HG02885 (cell line): Measurements from ENCODE around the gene KCNE2.

Experiments
- ATAC-seq: cut with Tn5 transposase; IDR thresholded peaks from one replicate; pipeline ENCODE4 v1.9.1; 2021; ENCODE audit warnings: mild to moderate bottlenecking; ENCODE audit not compliant: unreplicated experiment, poor library complexity

The KCNE2 gene, protein sequence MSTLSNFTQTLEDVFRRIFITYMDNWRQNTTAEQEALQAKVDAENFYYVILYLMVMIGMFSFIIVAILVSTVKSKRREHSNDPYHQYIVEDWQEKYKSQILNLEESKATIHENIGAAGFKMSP

GRCh38 chr21:34363733-34364132 lies at the start of gene KCNE2:
TSS of gene KCNE2 (plus strand) at chr21:34364006. CDS start at chr21:34370479, 6,473 bp downstream.
- no peak for ATAC-seq

- no peak for ATAC-seq
Measured at GRCh38 chr21:34319585-34319984, 44.2 kb upstream of the KCNE2 start.

DNA sequence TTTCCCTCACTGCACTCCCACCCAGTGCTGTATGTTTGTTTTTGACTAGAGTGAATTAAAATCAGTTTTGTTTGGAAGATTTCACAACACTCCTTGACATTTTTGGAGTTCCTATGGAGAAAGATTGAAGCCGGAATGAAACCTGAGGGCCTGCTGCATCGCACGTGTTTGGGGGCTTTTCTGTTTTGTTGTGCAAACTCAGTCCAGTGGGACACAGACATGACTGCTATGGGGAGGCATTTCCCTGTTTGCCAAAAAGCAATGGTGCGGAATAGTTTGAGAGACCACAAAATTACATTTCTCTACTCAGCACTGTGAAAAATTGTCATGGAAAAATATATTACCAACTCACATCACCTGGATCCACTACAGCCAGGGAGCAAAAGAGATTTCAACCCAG lies 43.8 kb upstream of the KCNE2 start:
- ATAC-seq, result no peak

GRCh38 chr21:34330055-34330454 lies 33.8 kb upstream of the KCNE2 start:
- ATAC-seq, result no peak

- no peak for ATAC-seq
Measured at GRCh38 chr21:34331726-34332125, 32.1 kb upstream of the KCNE2 start.

DNA sequence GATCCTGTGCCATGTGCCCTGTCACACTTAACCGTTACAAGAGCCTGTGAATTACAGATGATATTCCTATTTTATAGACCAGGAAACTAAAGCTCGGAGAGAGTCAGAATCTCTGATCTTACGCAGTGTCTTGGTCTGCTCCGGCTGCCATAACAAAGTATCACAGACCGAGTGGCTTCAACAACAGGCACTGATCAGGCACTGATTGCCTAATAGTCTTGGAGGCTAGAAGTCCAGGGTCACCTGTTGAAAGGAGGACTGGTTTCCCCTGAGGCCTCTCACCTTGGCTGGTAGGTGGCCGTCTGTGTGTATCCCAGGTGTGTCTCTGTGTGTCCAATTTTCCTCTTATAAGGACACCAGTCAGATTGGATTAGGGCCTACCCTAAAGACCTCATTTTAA lies 31.5 kb upstream of the KCNE2 start:
- ATAC-seq, result no peak

- no peak for ATAC-seq
Measured at GRCh38 chr21:34333121-34333739, 30.6 kb upstream of the KCNE2 start.

GRCh38 chr21:34335316-34335715 lies 28.5 kb upstream of the KCNE2 start:
- ATAC-seq, result no peak

DNA sequence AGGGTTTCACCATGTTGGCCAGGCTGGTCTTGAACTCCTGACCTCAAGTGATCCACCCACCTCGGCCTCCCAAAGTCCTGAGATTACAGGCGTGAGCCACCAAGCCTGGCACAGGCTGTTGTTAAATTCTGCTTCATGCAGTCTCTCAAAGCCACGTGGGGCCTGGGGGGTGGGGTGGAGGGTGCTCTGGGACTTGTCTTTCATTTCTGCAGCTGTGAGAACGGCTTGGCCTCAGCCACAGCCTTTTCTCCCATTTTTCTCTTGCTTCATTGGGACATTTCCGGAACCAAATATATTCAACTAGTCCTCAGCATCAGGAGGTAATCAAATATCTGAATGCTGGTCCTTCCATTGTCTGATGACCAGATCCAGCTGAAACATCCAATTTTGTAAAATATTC lies 27.6 kb upstream of the KCNE2 start:
- ATAC-seq, result no peak

DNA sequence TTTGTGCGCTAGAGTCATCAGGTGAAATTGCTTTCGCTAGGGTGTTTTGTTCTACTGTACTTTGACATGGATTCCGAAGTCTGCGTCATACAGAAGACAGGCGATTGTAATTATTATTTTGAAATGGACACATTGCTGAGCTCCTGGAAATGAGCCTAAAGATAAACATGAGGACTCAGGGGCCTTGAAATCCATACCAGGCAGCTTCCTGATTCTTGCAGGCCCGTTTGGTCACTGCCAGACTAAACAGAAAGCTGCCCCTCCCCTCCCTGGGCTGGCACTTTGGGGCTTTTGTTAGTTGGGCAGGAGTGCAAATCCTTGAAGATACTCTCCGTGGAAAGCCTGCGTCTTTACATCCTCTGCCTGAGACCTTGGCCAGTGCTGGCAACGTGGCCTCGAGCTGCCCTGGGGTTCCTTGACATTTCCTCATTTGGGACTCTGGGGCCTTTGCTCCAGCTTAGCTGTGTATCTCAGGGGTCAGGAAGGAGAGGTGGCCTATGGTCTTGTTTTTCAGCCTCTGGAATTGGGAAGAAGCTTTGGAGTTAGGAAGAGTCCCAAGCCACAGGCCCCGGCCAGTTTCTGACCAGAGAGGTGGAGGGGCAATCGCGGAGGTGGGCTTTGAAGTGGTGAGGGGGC lies 26.9 kb upstream of the KCNE2 start:
- no peak for ATAC-seq

GRCh38 chr21:34337741-34338140 lies 26.1 kb upstream of the KCNE2 start:
- no peak for ATAC-seq

- ATAC-seq, result no peak
Measured at GRCh38 chr21:34338226-34338625, 25.6 kb upstream of the KCNE2 start.

DNA sequence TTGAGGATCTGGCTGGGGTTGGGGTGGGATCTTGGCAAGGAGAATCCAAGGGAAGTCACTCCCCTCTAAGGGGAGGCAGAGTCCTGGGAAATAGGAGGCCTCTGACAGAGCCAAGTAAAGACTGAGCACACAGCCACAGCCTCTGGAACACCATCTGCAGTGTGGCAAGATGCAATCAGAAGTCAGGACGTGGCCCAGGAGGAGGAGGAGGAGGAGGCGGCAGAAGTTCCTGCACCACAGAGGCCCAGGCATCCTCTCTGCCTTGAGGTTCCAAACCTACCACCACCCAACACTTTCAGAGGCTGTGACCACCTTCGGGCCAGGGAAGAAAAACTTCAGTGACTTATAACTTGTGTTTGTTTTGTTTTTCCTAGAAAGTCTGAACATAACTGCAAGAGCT lies 23.7 kb upstream of the KCNE2 start:
- ATAC-seq, result no peak

- ATAC-seq, result no peak
Measured at GRCh38 chr21:34342476-34342875, 21.3 kb upstream of the KCNE2 start.

GRCh38 chr21:34343347-34343746 lies 20.5 kb upstream of the KCNE2 start:
- ATAC-seq, result no peak

- ATAC-seq, result no peak
Measured at GRCh38 chr21:34343838-34344381, 19.9 kb upstream of the KCNE2 start.

- ATAC-seq, result no peak
Measured at GRCh38 chr21:34344584-34344983, 19.2 kb upstream of the KCNE2 start.

GRCh38 chr21:34345091-34345871 lies 18.5 kb upstream of the KCNE2 start:
- ATAC-seq, result no peak

GRCh38 chr21:34345892-34346291 lies 17.9 kb upstream of the KCNE2 start:
- ATAC-seq, result no peak

- ATAC-seq, result no peak
Measured at GRCh38 chr21:34348890-34349519, 14.8 kb upstream of the KCNE2 start.
